ENCODE data around the gene ARFRP1.

DNA sequence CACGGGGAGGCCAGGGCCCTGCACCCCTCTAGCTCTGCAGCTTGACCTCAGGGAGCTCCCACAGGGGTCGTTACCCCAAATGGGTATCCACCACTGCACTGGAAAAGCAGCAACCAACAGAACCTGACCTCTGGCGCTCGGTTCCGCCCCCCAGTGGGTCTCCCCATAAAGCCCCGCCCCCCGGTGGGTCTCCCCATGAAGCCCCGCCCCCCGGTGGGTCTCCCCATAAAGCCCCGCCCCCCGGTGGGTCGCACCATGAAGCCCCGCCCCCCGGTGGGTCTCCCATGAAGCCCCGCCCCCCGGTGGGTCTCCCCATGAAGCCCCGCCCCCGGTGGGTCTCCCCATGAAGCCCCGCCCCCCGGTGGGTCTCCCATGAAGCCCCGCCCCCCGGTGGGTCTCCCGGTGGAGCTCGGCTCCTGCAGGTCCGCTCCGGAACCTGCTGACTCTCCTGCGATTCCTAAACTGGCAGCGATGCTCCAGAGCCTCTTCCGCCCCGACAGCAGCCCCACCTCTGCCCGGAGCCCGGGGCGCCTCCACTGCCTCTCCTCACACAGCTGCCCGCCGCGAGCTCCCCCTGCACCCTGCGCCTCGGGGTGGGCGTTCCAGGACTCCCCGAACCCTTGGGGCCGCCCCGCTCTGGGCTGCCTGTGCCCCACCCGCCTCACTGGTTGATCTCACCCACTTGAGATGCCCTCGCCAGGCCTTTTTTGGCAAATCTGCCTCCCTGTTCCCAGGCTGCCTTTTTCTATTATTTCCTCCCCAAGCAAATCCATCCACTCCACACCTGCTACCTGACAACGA, 43.9 kb upstream of the ARFRP1 start:
- TF ChIP-seq, protein P1, sequence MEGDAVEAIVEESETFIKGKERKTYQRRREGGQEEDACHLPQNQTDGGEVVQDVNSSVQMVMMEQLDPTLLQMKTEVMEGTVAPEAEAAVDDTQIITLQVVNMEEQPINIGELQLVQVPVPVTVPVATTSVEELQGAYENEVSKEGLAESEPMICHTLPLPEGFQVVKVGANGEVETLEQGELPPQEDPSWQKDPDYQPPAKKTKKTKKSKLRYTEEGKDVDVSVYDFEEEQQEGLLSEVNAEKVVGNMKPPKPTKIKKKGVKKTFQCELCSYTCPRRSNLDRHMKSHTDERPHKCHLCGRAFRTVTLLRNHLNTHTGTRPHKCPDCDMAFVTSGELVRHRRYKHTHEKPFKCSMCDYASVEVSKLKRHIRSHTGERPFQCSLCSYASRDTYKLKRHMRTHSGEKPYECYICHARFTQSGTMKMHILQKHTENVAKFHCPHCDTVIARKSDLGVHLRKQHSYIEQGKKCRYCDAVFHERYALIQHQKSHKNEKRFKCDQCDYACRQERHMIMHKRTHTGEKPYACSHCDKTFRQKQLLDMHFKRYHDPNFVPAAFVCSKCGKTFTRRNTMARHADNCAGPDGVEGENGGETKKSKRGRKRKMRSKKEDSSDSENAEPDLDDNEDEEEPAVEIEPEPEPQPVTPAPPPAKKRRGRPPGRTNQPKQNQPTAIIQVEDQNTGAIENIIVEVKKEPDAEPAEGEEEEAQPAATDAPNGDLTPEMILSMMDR (conservative IDR thresholded peaks at IDR 0.05; ENCODE audit: low read depth, low read length) = no peak
- TF ChIP-seq RAD21 (IDR thresholded peaks at IDR 0.05; ENCODE audit: low read length) (no peak), POLR2A (IDR thresholded peaks at IDR 0.05; ENCODE audit: low read depth, low read length) (no peak), MXI1 (IDR thresholded peaks at IDR 0.05; ENCODE audit: borderline replicate concordance, low read depth, low read length) (no peak), SMC3 (IDR thresholded peaks at IDR 0.05; ENCODE audit: low read depth, low read length) (no peak), RCOR1 (IDR thresholded peaks at IDR 0.05; ENCODE audit: insufficient replicate concordance, low read length) (no peak), BHLHE40 (IDR thresholded peaks at IDR 0.05; ENCODE audit: low read depth, low read length) (no peak), MAFK (IDR thresholded peaks at IDR 0.05; ENCODE audit: low read depth, low read length) (no peak), CEBPB (IDR thresholded peaks at IDR 0.05; ENCODE audit: low read depth, low read length) (no peak)
- TF ChIP-seq, protein P2, sequence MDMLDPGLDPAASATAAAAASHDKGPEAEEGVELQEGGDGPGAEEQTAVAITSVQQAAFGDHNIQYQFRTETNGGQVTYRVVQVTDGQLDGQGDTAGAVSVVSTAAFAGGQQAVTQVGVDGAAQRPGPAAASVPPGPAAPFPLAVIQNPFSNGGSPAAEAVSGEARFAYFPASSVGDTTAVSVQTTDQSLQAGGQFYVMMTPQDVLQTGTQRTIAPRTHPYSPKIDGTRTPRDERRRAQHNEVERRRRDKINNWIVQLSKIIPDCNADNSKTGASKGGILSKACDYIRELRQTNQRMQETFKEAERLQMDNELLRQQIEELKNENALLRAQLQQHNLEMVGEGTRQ (IDR thresholded peaks at IDR 0.05; ENCODE audit: low read depth, low read length) = no peak
- TF ChIP-seq, protein P3, sequence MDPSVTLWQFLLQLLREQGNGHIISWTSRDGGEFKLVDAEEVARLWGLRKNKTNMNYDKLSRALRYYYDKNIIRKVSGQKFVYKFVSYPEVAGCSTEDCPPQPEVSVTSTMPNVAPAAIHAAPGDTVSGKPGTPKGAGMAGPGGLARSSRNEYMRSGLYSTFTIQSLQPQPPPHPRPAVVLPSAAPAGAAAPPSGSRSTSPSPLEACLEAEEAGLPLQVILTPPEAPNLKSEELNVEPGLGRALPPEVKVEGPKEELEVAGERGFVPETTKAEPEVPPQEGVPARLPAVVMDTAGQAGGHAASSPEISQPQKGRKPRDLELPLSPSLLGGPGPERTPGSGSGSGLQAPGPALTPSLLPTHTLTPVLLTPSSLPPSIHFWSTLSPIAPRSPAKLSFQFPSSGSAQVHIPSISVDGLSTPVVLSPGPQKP (IDR thresholded peaks at IDR 0.05; ENCODE audit: borderline replicate concordance, low read depth, low read length) = no peak
